ENCODE results near the gene INSR. TPM values are rescaled to one million over a fixed set of nuclear protein-coding genes. Genes with fewer than 3 reads are reported as not detected.

The INSR gene
- total RNA-seq, 4 donors from 2014 or later = 54.0 to 226 (median 71.1) TPM

DNA sequence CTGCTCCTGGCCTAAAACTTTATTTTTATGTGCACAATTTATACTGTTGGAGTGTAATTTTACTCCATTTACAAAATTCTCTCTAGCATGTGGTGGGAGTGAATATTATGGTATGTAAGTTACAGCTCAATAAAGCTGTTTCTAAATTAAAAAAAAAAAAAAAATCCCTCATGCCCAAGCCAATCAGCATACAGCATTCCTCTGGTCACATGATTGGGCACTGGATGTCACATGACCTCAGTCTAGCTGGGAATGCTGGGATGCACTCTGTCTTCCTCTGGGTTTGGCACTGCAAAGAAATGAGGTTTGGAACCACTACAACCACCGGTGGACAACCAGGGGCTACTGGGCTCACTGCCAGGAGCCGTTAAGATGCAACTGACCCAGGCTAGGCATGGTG is 157.1 kb downstream of the INSR start:
- Histone ChIP-seq H3K27ac (peak overlapping the region; percentile 52 to 88 (median 84)), H3K9me3 (no peaks in the 10 kb centered on the region), H3K27me3 (no peaks in the 10 kb centered on the region), H3K36me3 (peaks cover 0 to 37% of the 10 kb centered on the region in 2 donors), H3K4me1 (peaks cover 14 to 16% of the 10 kb centered on the region in 2 donors), H3K4me3 (no peak overlapping the region)
- intact Hi-C loops (cut with DNase I; ENCODE audit: low total_unique reads) = no loop called here
- DNase-seq (no peak), ATAC-seq (no peak)
- in situ Hi-C loops (cut with MboI; ENCODE audit: low sequenced_read_pairs in 4 of 4) = no loop called here
- TF ChIP-seq, protein P1, sequence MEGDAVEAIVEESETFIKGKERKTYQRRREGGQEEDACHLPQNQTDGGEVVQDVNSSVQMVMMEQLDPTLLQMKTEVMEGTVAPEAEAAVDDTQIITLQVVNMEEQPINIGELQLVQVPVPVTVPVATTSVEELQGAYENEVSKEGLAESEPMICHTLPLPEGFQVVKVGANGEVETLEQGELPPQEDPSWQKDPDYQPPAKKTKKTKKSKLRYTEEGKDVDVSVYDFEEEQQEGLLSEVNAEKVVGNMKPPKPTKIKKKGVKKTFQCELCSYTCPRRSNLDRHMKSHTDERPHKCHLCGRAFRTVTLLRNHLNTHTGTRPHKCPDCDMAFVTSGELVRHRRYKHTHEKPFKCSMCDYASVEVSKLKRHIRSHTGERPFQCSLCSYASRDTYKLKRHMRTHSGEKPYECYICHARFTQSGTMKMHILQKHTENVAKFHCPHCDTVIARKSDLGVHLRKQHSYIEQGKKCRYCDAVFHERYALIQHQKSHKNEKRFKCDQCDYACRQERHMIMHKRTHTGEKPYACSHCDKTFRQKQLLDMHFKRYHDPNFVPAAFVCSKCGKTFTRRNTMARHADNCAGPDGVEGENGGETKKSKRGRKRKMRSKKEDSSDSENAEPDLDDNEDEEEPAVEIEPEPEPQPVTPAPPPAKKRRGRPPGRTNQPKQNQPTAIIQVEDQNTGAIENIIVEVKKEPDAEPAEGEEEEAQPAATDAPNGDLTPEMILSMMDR (IDR thresholded peaks at IDR 0.05 in 4 of 5, conservative IDR thresholded peaks at IDR 0.05 in 1 of 5) = no peak
- no peak for TF ChIP-seq POLR2A (IDR thresholded peaks at IDR 0.05)

DNA sequence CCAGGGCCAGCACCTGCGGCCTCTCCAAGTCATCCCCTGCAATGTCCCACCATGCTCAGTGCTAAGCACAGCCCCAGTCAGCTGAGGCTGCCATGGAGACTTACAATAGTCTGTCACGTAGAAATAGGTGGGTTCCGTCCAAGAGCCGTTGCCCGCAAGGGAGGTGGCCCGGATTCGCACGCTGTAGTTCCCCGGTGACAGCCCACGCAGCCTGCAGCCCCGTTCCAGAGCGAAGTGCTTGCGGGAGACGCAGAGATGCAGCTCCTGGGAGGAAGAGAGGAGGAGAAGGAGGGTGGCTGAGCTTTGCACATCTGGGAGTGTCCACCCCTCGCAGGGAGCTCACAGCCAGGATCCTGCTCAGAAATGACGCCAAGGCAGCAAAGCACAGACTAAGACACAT is 162.2 kb downstream of the INSR start:
- H3K27ac ChIP-seq = no peak overlapping the region
- H3K9me3 ChIP-seq = no peaks in the 10 kb centered on the region
- ATAC-seq (no peak), DNase-seq (no peak)
- intact Hi-C loops (cut with DNase I; ENCODE audit: low total_unique reads) (no loop called here), in situ Hi-C loops (cut with MboI; ENCODE audit: low sequenced_read_pairs in 4 of 4) (no loop called here)
- TF ChIP-seq POLR2A (IDR thresholded peaks at IDR 0.05) = no peak
- TF ChIP-seq, protein P1 (IDR thresholded peaks at IDR 0.05 in 4 of 5, conservative IDR thresholded peaks at IDR 0.05 in 1 of 5) = no peak
- H3K36me3 ChIP-seq = peaks cover 0 to 55% of the 10 kb centered on the region in 2 donors
- H3K27me3 ChIP-seq = no peaks in the 10 kb centered on the region
- H3K4me1 ChIP-seq = peaks cover 8 to 16% of the 10 kb centered on the region in 2 donors
- H3K4me3 ChIP-seq = no peak overlapping the region

DNA sequence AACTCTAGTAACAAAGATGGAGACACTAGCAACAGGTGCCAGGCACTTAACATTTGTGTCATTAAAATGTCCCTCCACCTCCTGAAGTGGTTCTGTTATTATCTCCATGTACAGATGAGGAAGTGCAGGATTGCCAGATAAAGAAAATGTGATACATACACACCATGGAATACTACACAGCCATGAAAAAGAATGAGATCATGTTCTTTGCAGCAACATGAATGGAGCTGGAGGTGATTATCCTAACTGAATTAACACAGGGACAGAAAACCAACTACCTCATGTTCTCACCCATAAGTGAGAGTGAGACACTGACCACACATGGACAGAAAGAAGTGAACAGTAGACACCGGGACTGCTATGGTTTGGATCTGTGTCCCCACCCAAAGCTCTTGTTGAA is 164.2 kb downstream of the INSR start:
- Histone ChIP-seq H3K27ac (no peak overlapping the region), H3K36me3 (peaks cover 0 to 75% of the 10 kb centered on the region in 2 donors), H3K4me1 (peaks cover 7 to 8% of the 10 kb centered on the region in 2 donors), H3K9me3 (peaks cover 0 to 11% (median 6%) of the 10 kb centered on the region in 3 donors), H3K27me3 (no peaks in the 10 kb centered on the region), H3K4me3 (no peak overlapping the region)
- TF ChIP-seq POLR2A (IDR thresholded peaks at IDR 0.05) = no peak
- TF ChIP-seq, protein P1 (IDR thresholded peaks at IDR 0.05 in 4 of 5, conservative IDR thresholded peaks at IDR 0.05 in 1 of 5) = no peak
- intact Hi-C loops (cut with DNase I; ENCODE audit: low total_unique reads) (no loop called here), in situ Hi-C loops (cut with MboI; ENCODE audit: low sequenced_read_pairs in 4 of 4) (no loop called here)
- DNase-seq = no peak
- no peak for ATAC-seq

DNA sequence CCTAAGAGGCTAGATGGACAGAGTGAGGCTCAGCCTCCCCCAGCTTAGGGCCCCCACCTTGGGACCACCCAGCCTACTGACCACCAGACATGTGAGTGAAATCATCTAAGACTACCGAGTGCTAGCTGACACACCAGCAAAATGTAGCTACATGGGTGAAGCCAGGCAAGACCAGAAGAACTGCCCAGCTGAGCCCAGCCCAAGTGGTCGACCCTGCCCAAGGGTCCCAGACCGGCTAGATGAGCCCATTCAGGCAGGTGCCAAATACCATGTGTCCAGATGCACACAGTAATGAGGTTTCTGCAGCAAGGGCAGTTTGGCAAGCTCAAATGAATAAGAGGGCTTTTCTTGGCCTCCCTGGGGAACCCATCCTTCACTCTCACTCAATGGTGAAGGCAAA is 168.1 kb downstream of the INSR start:
- H3K36me3 ChIP-seq = peaks cover 0 to 84% of the 10 kb centered on the region in 2 donors
- H3K9me3 ChIP-seq = peaks cover 0 to 11% (median 6%) of the 10 kb centered on the region in 3 donors
- DNase-seq (no peak), ATAC-seq (no peak)
- in situ Hi-C loops (cut with MboI; ENCODE audit: low sequenced_read_pairs in 4 of 4) (no loop called here), intact Hi-C loops (cut with DNase I; ENCODE audit: low total_unique reads) (no loop called here)
- H3K27me3 ChIP-seq = no peaks in the 10 kb centered on the region
- no peak overlapping the region for H3K4me3 ChIP-seq
- TF ChIP-seq, protein P1 (IDR thresholded peaks at IDR 0.05 in 4 of 5, conservative IDR thresholded peaks at IDR 0.05 in 1 of 5) = no peak
- no peaks in the 10 kb centered on the region for H3K4me1 ChIP-seq
- no peak overlapping the region for H3K27ac ChIP-seq

DNA sequence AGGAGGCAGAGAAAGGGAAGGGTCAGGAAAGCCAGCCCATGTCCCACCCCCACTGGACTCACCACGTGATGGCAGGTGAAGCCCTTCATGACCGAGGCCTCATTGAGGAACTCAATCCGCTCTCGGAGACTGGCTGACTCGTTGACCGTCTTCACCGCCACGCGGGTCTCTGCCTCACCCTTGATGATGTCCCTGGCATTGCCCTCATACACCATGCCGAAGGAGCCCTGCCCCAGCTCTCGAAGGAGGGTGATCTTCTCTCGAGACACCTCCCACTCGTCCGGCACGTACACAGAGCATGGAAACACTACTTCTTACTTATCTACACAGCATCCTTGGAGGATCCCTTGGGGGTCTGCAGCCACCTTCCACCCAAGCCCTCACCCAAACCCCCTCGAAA is 169.0 kb downstream of the INSR start:
- DNase-seq (no peak), ATAC-seq (no peak)
- no peaks in the 10 kb centered on the region for H3K4me1 ChIP-seq
- no peaks in the 10 kb centered on the region for H3K27me3 ChIP-seq
- in situ Hi-C loops (cut with MboI; ENCODE audit: low sequenced_read_pairs in 4 of 4) = no loop called here
- intact Hi-C loops (cut with DNase I; ENCODE audit: low total_unique reads) = no loop called here
- TF ChIP-seq, protein P1 (IDR thresholded peaks at IDR 0.05 in 4 of 5, conservative IDR thresholded peaks at IDR 0.05 in 1 of 5) = no peak
- no peak for TF ChIP-seq POLR2A (IDR thresholded peaks at IDR 0.05)
- H3K4me3 ChIP-seq = no peak overlapping the region
- H3K27ac ChIP-seq = peak overlapping the region in 1 of 4 donors; percentile 7
- peaks cover 0 to 11% (median 6%) of the 10 kb centered on the region in 3 donors for H3K9me3 ChIP-seq
- peaks cover 0 to 85% of the 10 kb centered on the region in 2 donors for H3K36me3 ChIP-seq

Measured in gastrocnemius medialis (tissue), 4 donors.